ENCODE results near the gene BLOC1S4.
"Not testable (repeated sequence)": the region's sequence is repeated elsewhere in the genome, so short reads cannot be mapped to it uniquely, and the experiment has no call there.

Gene BLOC1S4

GRCh38 chr4:6746721-6747293, 30.8 kb downstream of the BLOC1S4 start:
- DNase-seq: no peak

GRCh38 chr4:6747294-6748051, 31.5 kb downstream of the BLOC1S4 start:
- DNase-seq: no peak

DNA sequence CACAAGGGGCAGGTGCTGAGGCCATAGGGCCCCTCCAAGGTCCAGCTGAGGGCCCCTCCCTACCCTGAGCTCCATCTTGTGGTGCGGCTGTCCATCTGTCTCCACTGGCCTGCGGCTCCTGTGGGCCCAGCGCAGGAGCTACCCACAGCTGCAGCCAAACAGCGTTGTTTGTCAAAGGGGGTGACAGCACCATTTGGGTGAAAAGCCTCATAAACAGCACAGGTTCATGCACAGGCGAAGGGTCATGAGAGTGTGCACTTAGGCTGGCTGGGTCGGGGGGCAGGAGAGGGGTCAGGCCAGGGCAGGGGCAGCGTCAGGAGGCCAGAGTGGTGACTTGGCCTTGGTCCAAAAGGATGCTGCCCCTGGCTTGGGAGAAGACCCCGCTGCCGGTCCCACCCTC, 32.3 kb downstream of the BLOC1S4 start:
- no peak for DNase-seq

- DNase-seq: no peak
These were observed 33.6 kb downstream of the BLOC1S4 start for GRCh38 chr4:6749340-6750171.

DNA sequence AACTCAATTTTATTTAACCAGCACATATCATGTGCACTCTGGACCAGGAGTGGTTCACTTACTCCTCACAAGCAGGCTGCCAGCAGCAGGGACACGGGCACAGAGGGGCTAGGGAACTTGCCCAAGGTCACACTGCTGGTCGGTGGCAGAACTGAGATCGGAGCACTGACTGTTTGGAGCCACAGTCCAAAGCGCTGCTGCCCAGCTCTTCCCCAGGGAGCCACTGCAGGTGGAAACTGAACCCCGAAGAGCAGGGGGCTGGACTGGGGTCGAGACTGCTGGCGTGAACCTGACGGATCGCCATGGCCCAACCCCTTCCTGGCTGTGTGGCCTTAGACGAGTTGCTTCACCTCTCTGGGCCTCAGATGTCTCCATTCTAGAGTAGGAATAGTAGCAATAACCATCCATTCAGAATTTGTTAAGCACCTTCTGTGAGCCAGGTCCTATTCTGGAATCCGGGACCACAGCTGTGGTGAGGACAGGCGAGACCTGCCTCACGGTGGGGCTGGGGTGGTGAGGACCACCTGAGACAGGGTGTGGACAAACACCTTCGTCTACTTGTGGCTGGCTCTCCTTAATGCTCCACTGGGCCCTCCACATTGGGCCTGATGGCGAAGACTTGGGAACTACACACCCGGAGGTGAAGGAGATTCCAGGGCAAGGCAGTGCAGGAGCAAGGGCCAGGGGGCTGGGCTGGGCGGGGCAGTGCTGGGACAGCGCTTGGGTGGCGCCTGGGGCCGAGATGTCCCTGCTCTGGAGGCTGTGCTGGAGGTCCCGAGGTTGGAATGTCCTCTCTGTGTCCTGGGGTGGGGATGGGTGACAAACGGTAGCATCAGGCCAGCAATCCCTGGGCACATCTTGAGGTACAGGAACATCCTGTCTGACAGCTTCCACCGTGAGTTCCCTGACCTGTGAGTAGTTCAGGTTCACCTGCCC, 34.6 kb downstream of the BLOC1S4 start:
- no peak for DNase-seq

- DNase-seq: no peak
These were observed 35.9 kb downstream of the BLOC1S4 start for GRCh38 chr4:6751611-6752485.

GRCh38 chr4:6752486-6752829, 36.5 kb downstream of the BLOC1S4 start:
- DNase-seq: no peak

DNA sequence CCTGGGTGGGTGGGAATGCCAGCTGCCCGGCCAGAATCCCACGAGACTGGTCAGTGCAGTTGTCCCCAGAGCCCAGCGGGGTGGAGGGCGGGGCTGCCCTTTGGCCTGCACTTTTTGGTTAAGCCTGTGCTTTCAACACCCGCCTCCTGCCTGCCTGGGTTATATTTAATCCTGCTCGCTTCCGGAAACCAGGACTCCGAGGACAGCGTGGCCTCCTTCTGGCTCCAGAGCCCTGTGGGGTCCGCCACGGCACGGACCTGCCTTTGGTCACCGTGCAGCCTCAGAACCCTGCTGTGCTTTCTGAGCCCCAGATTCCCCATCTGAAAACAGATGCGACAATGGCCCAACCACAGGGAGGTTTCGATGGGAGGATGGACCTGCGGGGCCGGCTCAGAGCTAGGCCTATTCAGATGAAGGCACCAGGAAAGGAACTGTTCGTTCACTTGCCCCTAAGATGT, 37.2 kb downstream of the BLOC1S4 start:
- no peak for DNase-seq

DNA sequence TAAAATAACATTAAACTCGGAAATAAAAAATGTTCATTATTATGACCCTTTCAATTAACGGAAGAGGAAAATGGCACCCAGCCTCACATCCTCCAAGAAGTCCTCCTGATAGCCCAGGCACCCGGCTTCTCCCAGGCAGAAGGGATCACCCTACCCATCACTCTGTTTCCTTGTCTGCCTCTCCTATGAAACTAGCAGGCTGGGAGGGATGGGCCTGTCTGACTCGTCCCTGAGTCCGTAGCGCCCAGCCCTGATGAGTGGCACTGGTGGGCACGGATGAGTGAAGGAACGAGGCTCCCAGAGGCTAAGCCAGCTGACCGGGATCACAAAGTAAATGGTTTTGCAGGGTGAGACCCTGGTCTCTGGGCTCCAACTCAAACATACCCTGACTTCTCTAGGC, 37.9 kb downstream of the BLOC1S4 start:
- DNase-seq: no peak

DNA sequence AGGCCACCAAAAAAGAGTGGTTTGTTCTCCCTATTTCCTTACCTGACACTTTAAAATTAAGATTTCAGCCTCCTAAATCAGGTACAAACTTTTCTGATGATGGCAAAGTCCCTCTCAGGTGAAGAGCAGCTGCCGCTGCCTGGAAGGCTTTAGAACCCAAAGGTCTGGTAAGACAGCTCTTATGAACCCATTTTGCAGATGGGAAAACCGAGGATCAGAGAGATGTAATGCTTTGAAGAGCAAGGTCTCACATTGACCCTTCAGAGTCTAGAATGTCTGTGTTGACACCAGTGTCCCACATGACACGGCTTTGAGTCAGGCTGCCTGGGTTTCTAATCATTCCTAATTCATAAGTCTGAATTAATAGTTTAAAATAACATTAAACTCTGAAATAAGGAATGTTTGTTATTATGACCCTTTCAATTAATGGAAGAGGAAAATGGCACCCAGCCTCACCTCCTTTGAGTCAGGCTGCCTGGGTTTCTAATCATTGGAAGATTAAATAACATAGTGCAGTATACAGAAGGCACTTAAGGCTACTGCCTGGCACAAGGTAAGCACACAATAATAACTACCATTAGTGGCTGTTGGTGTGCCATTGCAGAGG, 38.6 kb downstream of the BLOC1S4 start:
- no peak for DNase-seq

DNA sequence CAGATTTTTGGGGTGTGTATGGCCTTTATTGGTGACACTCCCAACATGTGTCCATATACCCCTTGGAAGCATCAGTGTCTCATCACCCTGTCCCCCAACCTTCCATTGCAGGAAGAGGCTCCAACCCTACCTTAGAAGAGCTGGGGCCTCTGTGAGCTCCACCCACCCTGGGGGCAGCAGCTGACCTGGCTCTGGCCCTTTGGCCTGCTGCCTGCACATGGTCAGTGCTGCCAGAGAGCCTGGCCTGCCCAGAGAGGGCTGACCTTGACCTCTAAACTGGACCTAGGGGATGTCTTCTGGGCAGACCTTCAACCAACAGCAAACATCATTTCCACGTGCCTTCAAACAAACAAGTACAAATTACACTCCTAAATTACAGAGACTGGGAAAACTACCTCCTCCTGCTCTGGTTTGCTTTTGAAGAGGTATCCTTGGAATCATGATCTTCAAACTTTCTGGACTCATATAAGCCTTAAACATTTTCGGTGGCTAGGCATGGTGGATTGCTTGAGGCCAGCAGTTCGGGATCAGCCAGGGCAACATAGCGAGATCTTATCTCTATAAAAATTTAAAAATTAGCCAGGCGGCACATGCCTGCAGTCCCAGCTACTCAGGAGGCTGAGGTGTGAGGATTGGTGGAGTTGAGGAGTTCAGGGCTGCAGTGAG, 39.2 kb downstream of the BLOC1S4 start:
- no peak for DNase-seq

- DNase-seq: not testable (repeated sequence)
These were observed 40.4 kb downstream of the BLOC1S4 start for GRCh38 chr4:6756345-6756744.

- DNase-seq: no peak
These were observed 42.8 kb downstream of the BLOC1S4 start for GRCh38 chr4:6758728-6759127.

GRCh38 chr4:6760865-6761264, 44.9 kb downstream of the BLOC1S4 start:
- no peak for DNase-seq

- no peak for DNase-seq
These were observed 46.0 kb downstream of the BLOC1S4 start for GRCh38 chr4:6761649-6762615.

DNA sequence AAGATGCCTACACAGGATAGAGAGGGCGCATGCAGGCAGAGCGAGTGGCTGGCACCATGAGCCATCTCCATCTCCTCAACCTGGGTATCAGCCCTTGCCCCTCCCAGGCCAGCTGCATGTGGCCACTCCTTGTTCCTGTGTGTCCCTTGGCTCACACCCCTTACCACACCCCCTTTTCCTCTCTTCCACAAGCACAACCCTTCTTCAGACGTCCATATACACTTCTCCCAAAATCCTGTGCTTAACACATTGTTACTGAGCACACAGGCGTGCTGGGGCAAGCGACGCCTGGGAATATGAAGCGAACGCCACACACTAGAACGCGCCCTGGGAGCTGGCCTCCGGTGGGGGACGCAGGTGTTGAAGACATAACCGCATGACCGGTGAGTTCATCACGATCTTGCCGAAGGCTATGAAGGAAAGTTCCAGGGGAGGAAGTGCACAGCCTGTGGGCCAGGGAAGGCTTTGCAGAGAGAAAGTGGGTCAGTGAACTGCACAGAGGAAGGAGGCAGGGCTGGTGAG, 47.4 kb downstream of the BLOC1S4 start:
- DNase-seq: no peak

- no peak for DNase-seq
These were observed 49.1 kb downstream of the BLOC1S4 start for GRCh38 chr4:6764976-6765620.

DNA sequence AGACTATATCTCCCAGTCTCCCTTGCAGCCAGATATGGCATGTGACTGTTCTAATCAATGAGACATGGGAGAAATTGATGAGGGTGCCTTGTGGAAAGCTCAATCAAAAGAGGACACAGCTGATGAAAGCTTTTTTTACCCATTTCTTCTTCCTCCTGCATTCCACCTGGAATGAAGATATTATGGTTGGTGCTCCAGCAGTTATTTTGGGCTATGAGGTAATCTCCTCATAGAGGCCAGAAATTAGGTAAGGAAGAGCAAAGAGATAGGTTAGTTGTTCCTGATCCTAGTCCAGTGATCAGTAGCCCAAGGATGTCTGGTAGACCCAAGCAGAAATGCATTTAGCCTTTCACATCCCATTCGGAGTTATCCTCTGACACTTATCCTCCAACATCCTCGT, 49.7 kb downstream of the BLOC1S4 start:
- DNase-seq: no peak
